HG03280 (cell line): ENCODE data around the gene ALOX5.
"Not testable (repeated sequence)": the region's sequence is repeated elsewhere in the genome, so short reads cannot be mapped to it uniquely, and the experiment has no call there.

Experiments
- ATAC-seq: cut with Tn5 transposase; IDR thresholded peaks from one replicate; pipeline ENCODE4 v1.9.1; 2021; ENCODE audit warnings: mild to moderate bottlenecking, moderate library complexity; ENCODE audit not compliant: unreplicated experiment

ALOX5 gene

GRCh38 chr10:45461034-45461433 lies 87.0 kb downstream of the ALOX5 start:
- ATAC-seq: peak; percentile 69

GRCh38 chr10:45463244-45464116 lies 89.5 kb downstream of the ALOX5 start:
- no peak for ATAC-seq

DNA sequence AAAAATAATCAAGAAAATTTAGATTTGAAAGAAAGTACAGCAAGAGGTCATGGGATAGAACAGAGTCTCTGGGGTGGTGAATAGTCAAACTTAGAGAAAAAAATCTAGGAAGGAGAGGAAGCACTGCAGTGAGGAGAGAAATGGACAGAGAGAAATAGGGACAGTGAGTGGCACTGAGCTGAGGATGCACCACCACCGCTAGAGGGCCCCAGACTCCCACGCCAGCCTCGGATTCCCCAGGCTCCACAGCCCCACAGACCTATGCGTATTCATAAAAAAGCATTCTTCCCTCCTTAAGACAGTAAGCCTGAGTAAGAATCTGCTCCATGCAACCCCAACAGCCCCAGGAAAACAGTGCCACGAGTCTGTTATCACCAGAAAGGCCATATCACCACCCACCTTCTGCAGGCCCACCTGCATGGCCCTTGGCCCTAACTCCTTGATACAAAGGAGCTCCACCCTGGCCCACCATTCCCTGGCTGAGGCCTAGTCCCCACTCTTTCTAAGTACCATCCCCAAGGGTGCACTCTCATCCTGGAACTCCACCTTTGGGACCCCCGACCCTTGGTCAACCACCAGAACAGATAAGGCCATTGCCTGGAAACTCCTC lies 91.0 kb downstream of the ALOX5 start:
- ATAC-seq: peak; percentile 39

DNA sequence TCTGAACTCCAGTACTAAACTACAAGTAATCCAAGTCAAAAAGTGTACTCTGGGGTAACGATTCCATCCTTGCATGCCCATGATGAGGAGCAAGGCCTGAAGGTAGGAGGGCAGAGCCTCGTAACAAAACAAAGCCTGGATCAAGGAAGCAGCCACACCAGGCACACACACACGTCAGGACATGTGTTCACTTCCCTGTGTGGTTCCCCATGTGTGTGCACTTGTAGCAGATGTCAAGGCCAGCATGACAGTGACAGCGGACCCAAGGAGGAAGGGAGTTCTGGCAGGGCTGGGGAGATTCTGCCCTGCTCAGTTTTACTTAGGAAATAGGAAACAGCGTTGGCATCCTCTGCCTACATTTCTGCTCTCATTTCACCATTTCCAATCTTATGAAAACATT lies 92.8 kb downstream of the ALOX5 start:
- ATAC-seq: no peak

DNA sequence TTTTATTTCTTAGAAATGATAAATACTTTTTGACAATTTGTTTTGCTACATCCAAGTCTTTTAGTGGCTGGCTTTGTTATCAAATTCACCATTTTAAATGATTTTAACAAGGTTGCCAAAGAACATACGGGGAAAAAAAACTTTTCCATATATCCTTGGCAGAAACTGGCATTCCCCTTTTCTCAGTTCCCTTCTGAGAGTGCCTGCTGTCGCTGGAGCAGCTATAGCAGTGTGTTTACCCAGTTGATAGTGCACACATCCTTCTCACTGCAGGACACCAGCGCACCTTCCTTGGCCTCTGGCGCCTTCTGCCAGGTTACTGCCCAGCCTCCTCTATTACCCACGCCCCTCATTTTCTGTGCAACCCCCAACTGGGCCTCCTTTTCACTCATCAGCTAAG lies 94.1 kb downstream of the ALOX5 start:
- no peak for ATAC-seq

GRCh38 chr10:45470098-45471012 lies 96.3 kb downstream of the ALOX5 start:
- no peak for ATAC-seq

DNA sequence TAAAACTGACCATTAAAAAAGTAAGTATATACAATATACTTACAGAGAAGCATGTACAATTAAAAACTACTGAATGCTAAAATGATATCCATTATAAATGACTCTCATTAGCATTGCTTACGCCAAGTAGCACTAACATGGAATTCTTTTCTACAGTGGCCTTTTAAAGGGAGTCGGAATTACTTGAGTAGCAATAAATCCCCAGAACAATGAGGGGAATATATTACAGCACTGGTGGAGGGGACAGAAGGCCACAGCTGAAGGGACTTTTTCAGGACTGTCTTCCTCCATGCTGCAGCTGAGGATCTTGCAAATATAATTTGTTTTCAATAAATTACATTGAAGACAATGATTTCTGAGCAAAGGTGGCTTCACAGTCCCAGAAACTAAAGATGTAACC lies 97.0 kb downstream of the ALOX5 start:
- ATAC-seq: no peak

GRCh38 chr10:45471531-45472310 lies 97.7 kb downstream of the ALOX5 start:
- no peak for ATAC-seq

DNA sequence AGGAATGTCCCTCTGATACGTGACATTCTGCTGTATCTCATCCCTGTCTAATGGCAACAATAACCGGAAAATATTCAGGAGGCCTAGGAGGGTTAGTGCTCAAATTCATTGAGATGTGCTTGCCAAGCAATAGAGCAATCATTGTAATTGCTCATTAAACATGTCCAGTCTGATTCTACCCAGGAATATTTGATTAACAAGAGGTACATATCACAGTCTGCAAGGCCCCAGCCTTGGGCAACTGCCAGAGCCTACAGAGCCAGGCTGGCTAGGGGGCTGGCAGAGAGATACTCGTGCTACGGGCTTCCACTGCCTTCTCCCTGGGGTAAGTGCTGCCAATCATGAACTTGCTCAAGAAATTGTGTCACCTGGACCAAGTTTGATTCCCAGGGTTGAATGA lies 99.1 kb downstream of the ALOX5 start:
- no peak for ATAC-seq

DNA sequence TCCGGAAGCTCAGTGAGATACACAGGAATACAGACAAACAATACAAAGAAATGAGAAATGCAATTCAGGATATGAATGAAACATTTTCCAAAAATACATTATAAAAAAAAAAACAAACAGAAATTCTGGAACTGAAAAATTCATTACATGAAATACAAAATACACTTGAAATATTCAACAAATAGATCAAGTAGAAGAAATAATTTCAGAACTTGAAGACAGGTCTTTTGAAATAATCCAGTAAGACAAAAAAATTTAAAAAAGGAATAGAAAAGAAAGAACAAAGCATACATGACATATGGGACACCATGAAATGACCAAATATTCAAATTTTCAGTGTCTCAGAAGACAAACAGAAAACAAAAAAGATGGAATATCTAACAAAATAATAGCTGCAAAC lies 102.5 kb downstream of the ALOX5 start:
- ATAC-seq: no peak

- no peak for ATAC-seq
Measured at GRCh38 chr10:45480294-45480693, 106.3 kb downstream of the ALOX5 start.

DNA sequence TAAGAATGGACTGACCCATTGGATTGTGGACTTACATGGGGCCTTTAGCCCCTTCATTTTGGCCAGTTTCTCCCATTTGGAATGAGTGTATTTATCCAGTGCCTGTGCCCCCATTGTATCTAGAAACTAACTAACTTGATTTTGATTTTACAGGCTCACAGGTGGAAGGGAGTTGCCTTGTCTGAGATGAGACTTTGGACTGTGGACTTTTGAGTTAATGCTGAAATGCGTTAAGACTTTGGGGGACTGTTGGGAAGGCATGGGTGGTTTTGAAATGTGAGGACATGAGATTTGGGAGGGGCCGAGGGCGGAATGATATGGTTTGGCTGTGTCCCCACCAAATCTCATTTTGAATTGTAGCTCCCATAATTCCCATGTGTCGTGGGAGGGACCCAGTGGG lies 107.1 kb downstream of the ALOX5 start:
- not testable (repeated sequence) for ATAC-seq

- ATAC-seq: no peak
Measured at GRCh38 chr10:45483002-45483401, 109.0 kb downstream of the ALOX5 start.

- no peak for ATAC-seq
Measured at GRCh38 chr10:45487735-45488134, 113.7 kb downstream of the ALOX5 start.

- no peak for ATAC-seq
Measured at GRCh38 chr10:45488365-45488764, 114.3 kb downstream of the ALOX5 start.

- ATAC-seq: no peak
Measured at GRCh38 chr10:45490277-45490676, 116.3 kb downstream of the ALOX5 start.

DNA sequence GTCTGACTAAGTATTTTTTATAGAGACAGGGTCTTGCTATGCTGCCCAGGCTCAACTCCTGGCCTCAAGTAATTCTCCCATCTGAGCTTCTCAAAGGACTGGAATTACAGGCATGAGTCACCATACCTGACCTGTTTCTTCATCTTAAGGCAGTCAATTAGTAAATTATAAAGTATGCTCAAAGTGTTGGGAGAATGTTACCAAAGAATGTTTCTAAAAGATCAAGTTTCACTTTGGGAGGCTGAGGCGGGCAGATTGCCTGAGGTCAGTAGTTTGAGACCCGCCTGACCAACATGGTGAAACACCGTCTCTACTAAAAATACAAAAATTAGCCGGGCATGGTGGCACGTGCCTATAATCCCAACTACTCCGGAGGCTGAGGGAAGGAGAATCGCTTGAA lies 117.0 kb downstream of the ALOX5 start:
- ATAC-seq: no peak
